Measurements from ENCODE around the gene SCART1.
"Not testable (repeated sequence)": the region's sequence is repeated elsewhere in the genome, so short reads cannot be mapped to it uniquely, and the experiment has no call there.

SCART1 gene

GRCh38 chr10:133475425-133475734 is 21.6 kb downstream of the SCART1 start:
- DNase-seq: no peak

- DNase-seq: no peak
These were observed 22.3 kb downstream of the SCART1 start for GRCh38 chr10:133475821-133476640.

- no peak for DNase-seq
These were observed 22.9 kb downstream of the SCART1 start for GRCh38 chr10:133476641-133476990.

- DNase-seq: no peak
These were observed 27.4 kb downstream of the SCART1 start for GRCh38 chr10:133481086-133481643.

GRCh38 chr10:133481657-133482056 is 27.9 kb downstream of the SCART1 start:
- DNase-seq: no peak

GRCh38 chr10:133484818-133485217 is 31.1 kb downstream of the SCART1 start:
- DNase-seq: no peak

GRCh38 chr10:133487085-133487484 is 33.3 kb downstream of the SCART1 start:
- DNase-seq: no peak

- no peak for DNase-seq
These were observed 34.6 kb downstream of the SCART1 start for GRCh38 chr10:133488354-133488753.

GRCh38 chr10:133489816-133490588 is 36.3 kb downstream of the SCART1 start:
- DNase-seq: no peak

- DNase-seq: not testable (repeated sequence)
These were observed 39.8 kb downstream of the SCART1 start for GRCh38 chr10:133493562-133493961.

- DNase-seq: not testable (repeated sequence)
These were observed 43.6 kb downstream of the SCART1 start for GRCh38 chr10:133497363-133497762.

- not testable (repeated sequence) for DNase-seq
These were observed 45.4 kb downstream of the SCART1 start for GRCh38 chr10:133499176-133499575.

- not testable (repeated sequence) for DNase-seq
These were observed 47.2 kb downstream of the SCART1 start for GRCh38 chr10:133500897-133501296.

- no peak for DNase-seq
These were observed 56.0 kb downstream of the SCART1 start for GRCh38 chr10:133509700-133510099.

GRCh38 chr10:133511408-133511807 is 57.7 kb downstream of the SCART1 start:
- no peak for DNase-seq

GRCh38 chr10:133511907-133512528 is 58.3 kb downstream of the SCART1 start:
- DNase-seq: no peak

GRCh38 chr10:133515471-133515870 is 61.7 kb downstream of the SCART1 start:
- DNase-seq: no peak

- no peak for DNase-seq
These were observed 62.3 kb downstream of the SCART1 start for GRCh38 chr10:133516057-133516456.

- DNase-seq: not testable (repeated sequence)
These were observed 64.8 kb downstream of the SCART1 start for GRCh38 chr10:133518517-133518916.

Measured in HCEC 1CT (cell line).